Tibial nerve (tissue), 4 donors: Measurements from ENCODE around the gene MTG2. TPM values are rescaled to one million over a fixed set of nuclear protein-coding genes. Genes with fewer than 3 reads are reported as not detected.

Experiments used
- DNase-seq, 2 donors: peaks; one replicate each; pipeline ENCODE4 v3.0.0-alpha.2; 2019; ENCODE audit warnings: low spot score in 2 of 2
- H3K27ac ChIP-seq, 4 donors: fragments of 200-600 bp; sonication (generic) in 3 of 4; one replicate each; pipeline ENCODE4 v1.5.1; 2017 to 2019; ENCODE audit warnings: mild to moderate bottlenecking in 1 of 4
- H3K27me3 ChIP-seq, 2 donors: fragments of 200-600 bp; sonication (generic) in 1 of 2; one replicate each; pipeline versions ENCODE4 v1.5.1 to v1.6.0; 2017 to 2019
- H3K36me3 ChIP-seq, 3 donors: fragments of 200-600 bp; sonication (generic); one replicate each; pipeline ENCODE4 v1.5.1; 2018 to 2019
- H3K4me1 ChIP-seq, 4 donors: fragments of 200-600 bp; sonication (generic) in 3 of 4; one replicate each; pipeline ENCODE4 v1.5.1; 2017 to 2019
- H3K4me3 ChIP-seq, 4 donors: fragments of 200-600 bp; sonication (generic) in 3 of 4; one replicate each; pipeline ENCODE4 v1.5.1; 2017 to 2019; ENCODE audit warnings: mild to moderate bottlenecking in 1 of 4, moderate library complexity in 1 of 4
- H3K9me3 ChIP-seq, 4 donors: fragments of 200-600 bp; sonication (generic) in 3 of 4; one replicate each; pipeline ENCODE4 v1.5.1; 2017 to 2019
- EP300 ChIP-seq, 2 donors: sonication (generic); formaldehyde crosslinking; IDR thresholded peaks; one replicate each; pipeline ENCODE4 v1.6.1; 2017; ENCODE audit warnings: antibody characterized with exemption in 2 of 2, mild to moderate bottlenecking in 1 of 2
- POLR2A ChIP-seq, 2 donors: fragments of 450-650 bp; IDR thresholded peaks; one replicate each; pipeline ENCODE4 v1.6.1; 2017; ENCODE audit warnings: antibody characterized with exemption in 2 of 2, mild to moderate bottlenecking in 2 of 2, moderate library complexity in 2 of 2
- WGBS, 2 donors: methylation state at CpG; one replicate each; pipeline ENCODE4 v1.1.5; 2018; 5-methylcytosine and 5-hydroxymethylcytosine counted together
- total RNA-seq, 4 donors: library from RNA; depleted of rRNA; stranded (reverse); fragments of >200 nt; gene quantifications; one replicate each; pipeline ENCODE4 v1.1.0, GENCODE V29; 2016
- TF ChIP-seq, protein P1 (sequence below), 5 experiments: fragments of 200-600 bp in 3 of 5; fragments of 450-650 bp in 2 of 5; sonication (generic) in 3 of 5; IDR thresholded peaks; one replicate each; pipeline ENCODE4 v1.5.1; 2016 to 2019; ENCODE audit warnings: antibody characterized with exemption in 5 of 5, mild to moderate bottlenecking in 3 of 5, moderate library complexity in 2 of 5

Gene MTG2
- total RNA-seq, 4 donors from 2014 or later = 24.7 to 46.9 (median 41.6) TPM

DNA sequence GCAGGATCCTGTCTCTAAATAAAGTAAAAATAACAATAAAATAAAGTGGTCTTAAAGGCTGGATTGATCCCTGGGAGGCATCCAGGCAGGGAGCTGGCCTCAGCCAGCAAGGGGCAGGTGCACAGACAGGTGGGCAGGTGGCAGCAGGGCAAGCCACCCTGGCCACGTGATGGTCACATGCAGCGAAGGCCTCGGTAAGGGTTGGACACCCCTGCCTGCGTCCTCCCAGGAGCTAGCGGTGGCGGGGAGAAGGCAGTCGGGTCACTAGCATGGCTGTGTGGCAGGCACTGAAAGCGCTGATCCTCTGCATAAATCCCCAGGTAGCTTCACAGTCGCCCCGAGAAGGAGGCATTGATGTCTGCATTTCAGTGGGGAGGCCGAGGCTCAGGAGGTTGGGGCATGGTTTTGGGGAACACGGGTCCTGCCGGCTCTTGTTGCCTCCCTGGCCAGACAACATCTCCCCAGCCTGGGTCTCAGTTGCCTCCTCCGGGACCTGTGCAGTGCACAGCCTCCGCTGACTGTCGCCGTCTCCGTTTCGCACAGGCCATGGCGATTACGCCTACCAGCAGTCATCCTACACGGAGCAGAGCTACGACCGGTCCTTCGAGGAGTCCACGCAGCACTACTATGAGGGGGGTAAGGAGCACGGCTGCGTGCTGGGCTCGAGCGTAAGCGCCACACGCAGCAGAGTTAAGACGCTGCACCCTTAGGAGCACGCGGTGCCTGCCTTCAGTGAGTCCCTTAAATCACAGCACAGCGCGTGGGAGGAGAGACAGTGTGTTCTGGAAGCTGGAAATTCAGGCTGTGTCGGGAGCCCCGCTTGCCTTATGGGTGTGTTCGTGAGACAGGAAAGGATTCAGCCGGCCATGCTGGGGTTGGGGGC is 17.7 kb upstream of the MTG2 start:
- WGBS, 2 donors = 93 to 96% methylated on average over 36 to 41 of the region's 41 CpGs
- TF ChIP-seq EP300 (IDR thresholded peaks at IDR 0.05) (no peak), POLR2A (IDR thresholded peaks at IDR 0.05) (no peak)
- TF ChIP-seq, protein P1, sequence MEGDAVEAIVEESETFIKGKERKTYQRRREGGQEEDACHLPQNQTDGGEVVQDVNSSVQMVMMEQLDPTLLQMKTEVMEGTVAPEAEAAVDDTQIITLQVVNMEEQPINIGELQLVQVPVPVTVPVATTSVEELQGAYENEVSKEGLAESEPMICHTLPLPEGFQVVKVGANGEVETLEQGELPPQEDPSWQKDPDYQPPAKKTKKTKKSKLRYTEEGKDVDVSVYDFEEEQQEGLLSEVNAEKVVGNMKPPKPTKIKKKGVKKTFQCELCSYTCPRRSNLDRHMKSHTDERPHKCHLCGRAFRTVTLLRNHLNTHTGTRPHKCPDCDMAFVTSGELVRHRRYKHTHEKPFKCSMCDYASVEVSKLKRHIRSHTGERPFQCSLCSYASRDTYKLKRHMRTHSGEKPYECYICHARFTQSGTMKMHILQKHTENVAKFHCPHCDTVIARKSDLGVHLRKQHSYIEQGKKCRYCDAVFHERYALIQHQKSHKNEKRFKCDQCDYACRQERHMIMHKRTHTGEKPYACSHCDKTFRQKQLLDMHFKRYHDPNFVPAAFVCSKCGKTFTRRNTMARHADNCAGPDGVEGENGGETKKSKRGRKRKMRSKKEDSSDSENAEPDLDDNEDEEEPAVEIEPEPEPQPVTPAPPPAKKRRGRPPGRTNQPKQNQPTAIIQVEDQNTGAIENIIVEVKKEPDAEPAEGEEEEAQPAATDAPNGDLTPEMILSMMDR (IDR thresholded peaks at IDR 0.05) = no peak
- H3K4me1 ChIP-seq = no peaks in the 10 kb centered on the region
- H3K9me3 ChIP-seq = no peaks in the 10 kb centered on the region
- H3K36me3 ChIP-seq = peaks cover 2 to 100% (median 8%) of the 10 kb centered on the region in 3 donors
- DNase-seq = no peak
- no peak overlapping the region for H3K27ac ChIP-seq
- no peaks in the 10 kb centered on the region for H3K27me3 ChIP-seq
- no peak overlapping the region for H3K4me3 ChIP-seq

DNA sequence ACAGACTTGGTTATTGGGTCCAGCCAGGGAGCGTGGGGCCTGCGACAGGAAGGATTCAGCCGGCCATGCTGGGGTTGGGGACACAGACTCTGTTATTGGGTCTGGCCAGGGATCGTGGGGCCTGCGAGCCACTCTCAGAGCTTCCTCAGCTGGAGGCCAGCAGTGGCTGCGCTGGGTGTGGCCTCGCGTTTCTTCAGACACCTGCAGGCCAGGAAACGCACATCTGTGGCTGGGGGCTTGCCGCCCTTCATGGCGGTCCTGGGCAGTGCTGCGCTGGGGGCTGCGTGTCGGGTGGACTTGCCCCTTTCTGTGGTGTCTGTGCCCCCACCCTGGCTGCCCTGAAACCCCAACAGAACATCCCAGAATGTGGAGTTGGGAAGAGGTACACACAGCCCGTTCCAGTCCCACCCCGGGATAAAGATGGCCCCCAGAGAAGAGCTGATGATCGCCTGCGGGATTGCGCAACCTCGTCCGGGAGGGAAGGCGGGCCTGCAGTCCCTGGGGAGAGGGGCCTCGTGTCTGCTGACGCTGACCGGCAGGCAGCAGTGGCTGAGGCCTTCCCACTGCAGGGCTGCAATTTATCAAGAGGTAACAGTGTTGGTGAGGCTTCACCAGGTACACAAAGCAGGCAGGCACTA is 16.9 kb upstream of the MTG2 start:
- DNase-seq = no peak
- no peaks in the 10 kb centered on the region for H3K4me1 ChIP-seq
- H3K27ac ChIP-seq = no peak overlapping the region
- no peak for TF ChIP-seq EP300 (IDR thresholded peaks at IDR 0.05)
- TF ChIP-seq POLR2A (IDR thresholded peaks at IDR 0.05) = no peak
- TF ChIP-seq, protein P1 (IDR thresholded peaks at IDR 0.05) = no peak
- WGBS, 2 donors = 69 to 95% methylated on average over 17 to 19 of the region's 25 CpGs
- H3K9me3 ChIP-seq = no peaks in the 10 kb centered on the region
- H3K4me3 ChIP-seq = no peak overlapping the region
- peaks cover 2 to 97% (median 8%) of the 10 kb centered on the region in 3 donors for H3K36me3 ChIP-seq
- no peaks in the 10 kb centered on the region for H3K27me3 ChIP-seq

DNA sequence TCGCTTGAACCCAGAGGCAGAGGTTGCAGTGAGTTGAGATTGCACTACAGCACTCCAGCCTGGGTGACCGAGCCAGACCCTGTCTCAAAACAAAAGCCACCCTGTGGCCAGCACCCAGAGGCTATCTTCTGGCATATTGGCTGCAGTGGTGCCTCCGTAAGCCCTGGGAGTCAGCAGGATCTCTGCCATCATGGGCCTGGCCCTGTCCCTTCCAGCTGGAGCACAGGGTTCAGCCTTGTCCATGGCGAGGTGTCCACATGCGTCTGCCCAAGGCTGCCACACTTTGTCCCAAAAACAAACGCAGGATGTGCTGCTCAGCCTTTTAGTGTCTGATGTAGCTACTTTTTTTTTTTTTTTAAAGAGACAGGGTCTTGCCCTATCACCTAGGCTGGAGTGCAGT is 15.4 kb upstream of the MTG2 start:
- Histone ChIP-seq H3K36me3 (peaks cover 2 to 83% (median 8%) of the 10 kb centered on the region in 3 donors), H3K4me1 (no peaks in the 10 kb centered on the region), H3K9me3 (no peaks in the 10 kb centered on the region), H3K27me3 (no peaks in the 10 kb centered on the region), H3K4me3 (no peak overlapping the region), H3K27ac (no peak overlapping the region)
- TF ChIP-seq, protein P1 (IDR thresholded peaks at IDR 0.05) = no peak
- no peak for TF ChIP-seq POLR2A (IDR thresholded peaks at IDR 0.05)
- TF ChIP-seq EP300 (IDR thresholded peaks at IDR 0.05) = no peak
- DNase-seq = no peak
- 82 to 85% methylated on average over 5 to 6 of the region's 6 CpGs for WGBS, 2 donors

DNA sequence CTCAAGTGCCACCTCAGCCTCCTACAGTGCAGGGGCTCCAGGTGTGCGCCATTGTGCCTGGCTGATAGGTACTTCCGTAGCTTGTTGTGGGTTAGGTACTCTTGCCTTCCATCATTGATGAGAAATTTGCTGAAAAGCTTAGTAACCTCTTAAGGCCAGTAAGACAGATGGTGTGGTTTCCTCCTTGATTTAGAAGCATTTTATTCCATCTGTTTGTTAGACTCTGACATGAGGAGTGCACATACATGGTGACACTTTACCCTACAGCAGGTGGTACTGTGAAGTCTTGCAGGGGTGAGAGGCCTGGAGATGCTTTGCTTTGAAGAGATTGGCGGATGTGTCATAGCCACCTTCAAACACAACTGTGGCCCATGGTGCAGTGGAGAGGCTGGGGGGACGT is 14.8 kb upstream of the MTG2 start:
- 88 to 92% methylated on average over 4 of the region's 4 CpGs for WGBS, 2 donors
- no peaks in the 10 kb centered on the region for H3K27me3 ChIP-seq
- H3K27ac ChIP-seq = no peak overlapping the region
- TF ChIP-seq EP300 (IDR thresholded peaks at IDR 0.05) (no peak), POLR2A (IDR thresholded peaks at IDR 0.05) (no peak)
- TF ChIP-seq, protein P1 (IDR thresholded peaks at IDR 0.05) = no peak
- no peaks in the 10 kb centered on the region for H3K4me1 ChIP-seq
- no peak for DNase-seq
- H3K36me3 ChIP-seq = peaks cover 2 to 83% (median 8%) of the 10 kb centered on the region in 3 donors
- H3K9me3 ChIP-seq = no peaks in the 10 kb centered on the region
- H3K4me3 ChIP-seq = no peak overlapping the region

DNA sequence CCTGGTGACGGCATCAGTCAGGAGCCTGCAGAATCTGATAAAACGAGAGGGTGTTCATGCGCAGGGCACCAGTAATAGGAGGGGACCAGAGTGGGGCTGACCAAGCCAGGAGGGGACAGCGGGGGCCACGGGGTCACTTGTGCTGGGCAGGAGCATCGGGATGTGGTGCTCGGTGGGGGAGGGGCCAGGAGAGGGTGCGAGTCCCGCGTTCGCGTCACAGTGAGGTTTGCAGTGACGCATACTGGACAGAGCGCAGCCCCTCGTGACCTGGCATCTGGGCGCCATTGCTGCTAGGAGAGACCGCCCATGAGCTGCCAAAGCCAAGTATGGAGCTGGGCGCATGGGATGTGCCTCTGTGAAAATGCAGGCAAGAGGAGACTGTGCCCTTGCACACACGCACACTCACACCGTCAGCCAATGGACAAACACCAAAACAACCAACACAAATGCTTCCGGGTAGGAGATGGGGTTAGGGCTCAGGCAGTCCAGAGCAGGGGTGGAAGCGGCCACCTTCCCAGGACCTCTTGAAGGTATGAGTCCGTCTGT is 13.9 kb upstream of the MTG2 start:
- H3K9me3 ChIP-seq = no peaks in the 10 kb centered on the region
- no peaks in the 10 kb centered on the region for H3K4me1 ChIP-seq
- peaks cover 2 to 83% (median 6%) of the 10 kb centered on the region in 3 donors for H3K36me3 ChIP-seq
- WGBS, 2 donors = 87 to 96% methylated on average over 23 of the region's 23 CpGs
- no peak overlapping the region for H3K4me3 ChIP-seq
- no peak overlapping the region for H3K27ac ChIP-seq
- DNase-seq = no peak
- no peaks in the 10 kb centered on the region for H3K27me3 ChIP-seq
- TF ChIP-seq, protein P1 (IDR thresholded peaks at IDR 0.05) = no peak
- TF ChIP-seq EP300 (IDR thresholded peaks at IDR 0.05) (no peak), POLR2A (IDR thresholded peaks at IDR 0.05) (no peak)
